HCT116 (cell line): ENCODE measurements around the gene STH. TPM values are rescaled to one million over a fixed set of nuclear protein-coding genes. Genes with fewer than 3 reads are reported as not detected.

Source experiments
- ATAC-seq: fragments of 200-7000 bp; cut with Tn5 transposase; 2 replicates; pipeline ENCODE4 v1.9.1; 2020; ENCODE audit warnings: mild to moderate bottlenecking, moderate library complexity
- BruUV-seq: library from RNA; stranded (reverse); fragments of 400-500 nt; replicated peaks from 2 replicates; lab custom pipeline; 2021; lab: Mats Ljungman, UMichigan
- CTCF ChIA-PET: fragments of 300-600 bp; sonication (Branson Sonifier 250); formaldehyde crosslinking; loops from one replicate; lab custom pipeline; 2021; ENCODE audit warnings: antibody characterized with exemption; lab: Charles Lee
- POLR2A ChIA-PET: fragments of 300-600, 350-600 bp; sonication (Branson Sonifier 250); formaldehyde crosslinking; loops from one replicate; lab custom pipeline; 2021; ENCODE audit warnings: antibody characterized with exemption; lab: Charles Lee
- RAD21 ChIA-PET, 2 experiments: fragments of 300-600 bp; sonication (Branson Sonifier 250); formaldehyde crosslinking; loops; one replicate each; lab custom pipeline; 2023; ENCODE audit warnings: low total read pairs in 2 of 2; ENCODE audit not compliant: uncharacterized antibody in 2 of 2, unreplicated experiment in 2 of 2, low non-redundant PET in 1 of 2; lab: Charles Lee
- DNase-seq: peaks from one replicate; pipeline ENCODE4 v3.0.0-alpha.2; 2010; ENCODE audit warnings: low read depth, low spot score
- H2AFZ ChIP-seq: fragments of 200-600 bp; shearing (Covaris generic), sonication (generic); 2 replicates; pipeline ENCODE4 v1.6.1; 2017; ENCODE audit warnings: low read depth, mixed run types, mixed read lengths, antibody characterized with exemption, low read length; ENCODE audit not compliant: poor library complexity, severe bottlenecking
- H3K27ac ChIP-seq: 2 replicates; pipeline ENCODE4 v1.5.1; 2012; ENCODE audit warnings: low read depth, low read length
- H3K27me3 ChIP-seq: fragments of 200-600 bp; sonication (generic); 2 replicates; pipeline ENCODE4 v1.6.1; 2016; ENCODE audit warnings: mixed run types, low read length, mixed read lengths; ENCODE audit not compliant: insufficient read depth
- H3K36me3 ChIP-seq, 2 experiments: fragments of 200-500 bp in 1 of 2; fragments of 200-600 bp in 1 of 2; sonication (Bioruptor generic) in 1 of 2; sonication (generic) in 1 of 2; 2 replicates each; pipeline versions ENCODE4 v1.5.1 to v1.6.1; 2014 to 2016; ENCODE audit warnings: low read length in 2 of 2, inconsistent platforms in 1 of 2, mixed read lengths in 1 of 2, mixed run types in 1 of 2; ENCODE audit not compliant: insufficient read depth in 2 of 2, control insufficient read depth in 1 of 2
- H3K4me1 ChIP-seq, 2 experiments: fragments of 200-600 bp in 1 of 2; sonication (generic) in 1 of 2; 2 replicates each; pipeline versions ENCODE4 v1.5.1 to v1.6.1; 2012 to 2017; ENCODE audit warnings: low read length in 2 of 2, inconsistent platforms in 1 of 2, mild to moderate bottlenecking in 1 of 2, mixed read lengths in 1 of 2, mixed run types in 1 of 2, moderate library complexity in 1 of 2; ENCODE audit not compliant: insufficient read depth in 2 of 2, control insufficient read depth in 1 of 2
- H3K4me2 ChIP-seq: fragments of 200-600 bp; sonication (generic); 2 replicates; pipeline ENCODE4 v1.6.1; 2017; ENCODE audit warnings: mixed run types, low read length, mixed read lengths
- H3K4me3 ChIP-seq, 2 experiments: fragments of 200-600 bp in 1 of 2; sonication (generic) in 1 of 2; replicated peaks in 1 of 2; 2 replicates each; pipeline ENCODE4 v1.5.1; 2011 to 2016; ENCODE audit warnings: low read length in 2 of 2, control low read depth in 1 of 2, low read depth in 1 of 2, mild to moderate bottlenecking in 1 of 2, mixed read lengths in 1 of 2, mixed run types in 1 of 2
- H3K79me2 ChIP-seq: fragments of 200-600 bp; sonication (generic); 2 replicates; pipeline ENCODE4 v1.6.1; 2017; ENCODE audit warnings: mild to moderate bottlenecking, mixed run types, low read length, moderate library complexity, mixed read lengths; ENCODE audit not compliant: insufficient read depth
- H3K9ac ChIP-seq: fragments of 200-600 bp; sonication (generic); 2 replicates; pipeline ENCODE4 v1.6.1; 2016; ENCODE audit warnings: low read length, mixed read lengths
- H3K9me2 ChIP-seq: fragments of 200-600 bp; sonication (generic), shearing (Covaris generic); 2 replicates; pipeline ENCODE4 v1.6.1; 2017; ENCODE audit warnings: mixed run types, mild to moderate bottlenecking, moderate library complexity; ENCODE audit not compliant: insufficient read depth
- H3K9me3 ChIP-seq, 2 experiments: fragments of 200-500 bp in 1 of 2; fragments of 200-600 bp in 1 of 2; sonication (Bioruptor generic) in 1 of 2; sonication (generic) in 1 of 2; 2 replicates each; pipeline ENCODE4 v1.6.1; 2014 to 2017; ENCODE audit warnings: low read length in 2 of 2, mixed read lengths in 2 of 2, inconsistent platforms in 1 of 2, low read depth in 1 of 2, mild to moderate bottlenecking in 1 of 2, mixed run types in 1 of 2, moderate library complexity in 1 of 2; ENCODE audit not compliant: control insufficient read depth in 1 of 2, insufficient read depth in 1 of 2
- H4K20me1 ChIP-seq: fragments of 200-600 bp; sonication (generic), shearing (Covaris generic); 2 replicates; pipeline ENCODE4 v1.6.1; 2017; ENCODE audit warnings: mixed run types, mild to moderate bottlenecking, moderate library complexity; ENCODE audit not compliant: insufficient read depth
- CEBPB ChIP-seq: IDR thresholded peaks from 2 replicates; pipeline ENCODE4 v1.6.1; 2012; ENCODE audit warnings: low read depth
- ELF1 ChIP-seq: IDR thresholded peaks from 2 replicates; pipeline ENCODE4 v1.6.1; 2012; ENCODE audit warnings: low read depth, borderline replicate concordance
- EZH2 ChIP-seq: fragments of 200-600 bp; sonication (generic); IDR thresholded peaks from 2 replicates; pipeline ENCODE4 v1.6.1; 2017; ENCODE audit warnings: antibody characterized with exemption, mixed run types
- FOSL1 ChIP-seq: IDR thresholded peaks from 2 replicates; pipeline ENCODE4 v1.6.1; 2012; ENCODE audit warnings: low read depth
- JUND ChIP-seq: IDR thresholded peaks from 2 replicates; pipeline ENCODE4 v1.6.1; 2012
- POLR2A ChIP-seq: IDR thresholded peaks from 2 replicates; pipeline ENCODE4 v1.7.0; 2011; ENCODE audit warnings: borderline replicate concordance; ENCODE audit not compliant: insufficient read depth, insufficient read length; ENCODE audit errors: extremely low read depth
- RAD21 ChIP-seq: IDR thresholded peaks from 2 replicates; pipeline ENCODE4 v1.6.1; 2012; ENCODE audit warnings: low read depth, mild to moderate bottlenecking
- SIN3A ChIP-seq: IDR thresholded peaks from 2 replicates; pipeline ENCODE4 v1.6.1; 2012; ENCODE audit warnings: low read depth
- TCF7L2 ChIP-seq: IDR thresholded peaks from 2 replicates; pipeline ENCODE4 v1.7.0; 2011; ENCODE audit warnings: borderline replicate concordance, inconsistent platforms; ENCODE audit not compliant: insufficient read depth, insufficient read length; ENCODE audit errors: extremely low read depth
- ZFX ChIP-seq: fragments of 450-650 bp; IDR thresholded peaks from 2 replicates; pipeline ENCODE4 v1.6.1; 2017
- intact Hi-C: fragments of 100-400 bp; cut with micrococcal nuclease; formaldehyde crosslinking; loops from 2 replicates; pipeline ENCODE4 v1.10.0; 2022
- total RNA-seq: library from RNA; stranded (reverse); gene quantifications from one replicate; pipeline ENCODE4 v1.2.1, GENCODE V29; 2021; ENCODE audit not compliant: unreplicated experiment
- TF ChIP-seq, protein P1 (sequence below): IDR thresholded peaks from 2 replicates; pipeline ENCODE4 v1.6.1; 2011; ENCODE audit warnings: mild to moderate bottlenecking, low read length, moderate library complexity; ENCODE audit not compliant: insufficient replicate concordance; ENCODE audit errors: extremely low read depth
- TF ChIP-seq, protein P2 (sequence below): IDR thresholded peaks from 2 replicates; pipeline ENCODE4 v1.6.1; 2012

The STH gene
- total RNA-seq, 1 experiment from 2014 or later: not detected

DNA sequence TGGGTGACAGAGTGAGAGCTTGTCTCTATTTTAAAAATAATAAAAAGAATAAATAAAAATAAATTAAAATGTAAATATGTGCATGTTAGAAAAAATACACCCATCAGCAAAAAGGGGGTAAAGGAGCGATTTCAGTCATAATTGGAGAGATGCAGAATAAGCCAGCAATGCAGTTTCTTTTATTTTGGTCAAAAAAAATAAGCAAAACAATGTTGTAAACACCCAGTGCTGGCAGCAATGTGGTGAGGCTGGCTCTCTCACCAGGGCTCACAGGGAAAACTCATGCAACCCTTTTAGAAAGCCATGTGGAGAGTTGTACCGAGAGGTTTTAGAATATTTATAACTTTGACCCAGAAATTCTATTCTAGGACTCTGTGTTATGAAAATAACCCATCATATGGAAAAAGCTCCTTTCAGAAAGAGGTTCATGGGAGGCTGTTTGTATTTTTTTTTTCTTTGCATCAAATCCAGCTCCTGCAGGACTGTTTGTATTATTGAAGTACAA, 8.5 kb downstream of the STH start:
- DNase-seq (no peak), ATAC-seq (no peak)
- 0 out of 4 replicates have a peak, but pooled peaks cover 0 to 4% of the 10 kb centered on the region in 2 experiments for H3K4me1 ChIP-seq
- H3K79me2 ChIP-seq: no peaks in the 10 kb centered on the region
- H3K4me3 ChIP-seq: no peak overlapping the region
- intact Hi-C loops: no loop called here
- BruUV-seq: no TSS peak
- H3K27ac ChIP-seq: no peak overlapping the region
- H3K9me3 ChIP-seq: no peaks in the 10 kb centered on the region
- CTCF ChIA-PET: interaction anchor here (1.2 to 1.4 kb wide), 2 partner anchors 17 to 37 kb away, joined by 3 to 4 read pairs; no protein-coding TSS in a partner anchor
- RAD21 ChIA-PET: no interaction called here
- H3K9ac ChIP-seq: no peak overlapping the region
- no peaks in the 10 kb centered on the region for H3K36me3 ChIP-seq
- H3K9me2 ChIP-seq: no peaks in the 10 kb centered on the region
- no peaks in the 10 kb centered on the region for H3K27me3 ChIP-seq
- POLR2A ChIA-PET: no interaction called here
- H3K4me2 ChIP-seq: no peak overlapping the region
- TF ChIP-seq TCF7L2 (no peak), JUND (no peak), EZH2 (no peak), FOSL1 (no peak), ZFX (no peak), ELF1 (no peak), SIN3A (no peak), RAD21 (no peak)
- TF ChIP-seq, protein P1, sequence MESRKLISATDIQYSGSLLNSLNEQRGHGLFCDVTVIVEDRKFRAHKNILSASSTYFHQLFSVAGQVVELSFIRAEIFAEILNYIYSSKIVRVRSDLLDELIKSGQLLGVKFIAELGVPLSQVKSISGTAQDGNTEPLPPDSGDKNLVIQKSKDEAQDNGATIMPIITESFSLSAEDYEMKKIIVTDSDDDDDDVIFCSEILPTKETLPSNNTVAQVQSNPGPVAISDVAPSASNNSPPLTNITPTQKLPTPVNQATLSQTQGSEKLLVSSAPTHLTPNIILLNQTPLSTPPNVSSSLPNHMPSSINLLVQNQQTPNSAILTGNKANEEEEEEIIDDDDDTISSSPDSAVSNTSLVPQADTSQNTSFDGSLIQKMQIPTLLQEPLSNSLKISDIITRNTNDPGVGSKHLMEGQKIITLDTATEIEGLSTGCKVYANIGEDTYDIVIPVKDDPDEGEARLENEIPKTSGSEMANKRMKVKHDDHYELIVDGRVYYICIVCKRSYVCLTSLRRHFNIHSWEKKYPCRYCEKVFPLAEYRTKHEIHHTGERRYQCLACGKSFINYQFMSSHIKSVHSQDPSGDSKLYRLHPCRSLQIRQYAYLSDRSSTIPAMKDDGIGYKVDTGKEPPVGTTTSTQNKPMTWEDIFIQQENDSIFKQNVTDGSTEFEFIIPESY: no peak
- no peak overlapping the region for H2AFZ ChIP-seq
- no peaks in the 10 kb centered on the region for H4K20me1 ChIP-seq

DNA sequence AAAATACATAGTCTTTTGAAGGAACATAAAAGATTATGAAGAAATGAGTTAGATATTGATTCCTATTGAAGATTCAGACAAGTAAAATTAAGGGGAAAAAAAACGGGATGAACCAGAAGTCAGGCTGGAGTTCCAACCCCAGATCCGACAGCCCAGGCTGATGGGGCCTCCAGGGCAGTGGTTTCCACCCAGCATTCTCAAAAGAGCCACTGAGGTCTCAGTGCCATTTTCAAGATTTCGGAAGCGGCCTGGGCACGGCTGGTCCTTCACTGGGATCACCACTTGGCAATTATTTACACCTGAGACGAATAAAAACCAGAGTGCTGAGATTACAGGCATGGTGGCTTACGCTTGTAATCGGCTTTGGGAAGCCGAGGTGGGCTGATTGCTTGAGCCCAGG, 9.5 kb downstream of the STH start:
- Histone ChIP-seq H3K79me2 (no peaks in the 10 kb centered on the region), H3K4me2 (no peak overlapping the region), H2AFZ (no peak overlapping the region), H3K9ac (no peak overlapping the region), H3K27ac (no peak overlapping the region), H3K4me1 (no peaks in the 10 kb centered on the region), H3K27me3 (no peaks in the 10 kb centered on the region), H3K4me3 (no peak overlapping the region), H3K9me2 (no peaks in the 10 kb centered on the region), H3K9me3 (no peaks in the 10 kb centered on the region), H4K20me1 (no peaks in the 10 kb centered on the region), H3K36me3 (no peaks in the 10 kb centered on the region)
- DNase-seq (no peak), ATAC-seq (no peak)
- POLR2A ChIA-PET: no interaction called here
- RAD21 ChIA-PET: no interaction called here
- intact Hi-C loops: no loop called here
- CTCF ChIA-PET: no interaction called here
- BruUV-seq: no TSS peak
- TF ChIP-seq ZFX (no peak), EZH2 (no peak), SIN3A (no peak), POLR2A (no peak), CEBPB (no peak)
- TF ChIP-seq, protein P2, sequence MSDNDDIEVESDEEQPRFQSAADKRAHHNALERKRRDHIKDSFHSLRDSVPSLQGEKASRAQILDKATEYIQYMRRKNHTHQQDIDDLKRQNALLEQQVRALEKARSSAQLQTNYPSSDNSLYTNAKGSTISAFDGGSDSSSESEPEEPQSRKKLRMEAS: no peak
- TF ChIP-seq, all 23 proteins: peak for 0
